Measurements from ENCODE around the gene USP3. TPM values are rescaled to one million over a fixed set of nuclear protein-coding genes. Genes with fewer than 3 reads are reported as not detected.
"Not testable (repeated sequence)": the region's sequence is repeated elsewhere in the genome, so short reads cannot be mapped to it uniquely, and the experiment has no call there.

Gene USP3
- total RNA-seq, 1 donor from 2014 or later: 29.5 TPM

GRCh38 chr15:63476229-63476632, 28.2 kb upstream of the USP3 start:
- DNase-seq (ENCODE audit: low read depth in 2 of 2): peak in 1 of 2 donors; percentile 54

- no peak for DNase-seq (ENCODE audit: low read depth in 2 of 2)
These were observed 26.1 kb upstream of the USP3 start for GRCh38 chr15:63478243-63478642.

- no peak for DNase-seq (ENCODE audit: low read depth in 2 of 2)
These were observed 24.0 kb upstream of the USP3 start for GRCh38 chr15:63480441-63480821.

- no peak for DNase-seq (ENCODE audit: low read depth in 2 of 2)
These were observed 23.1 kb upstream of the USP3 start for GRCh38 chr15:63481105-63481810.

GRCh38 chr15:63482874-63483323, 21.5 kb upstream of the USP3 start:
- no peak for DNase-seq (ENCODE audit: low read depth in 2 of 2)

GRCh38 chr15:63483521-63484371, 20.6 kb upstream of the USP3 start:
- DNase-seq (ENCODE audit: low read depth in 2 of 2): peak in 1 of 2 donors; percentile 60

- no peak for DNase-seq (ENCODE audit: low read depth in 2 of 2)
These were observed 19.8 kb upstream of the USP3 start for GRCh38 chr15:63484433-63485186.

GRCh38 chr15:63487076-63487757, 17.2 kb upstream of the USP3 start:
- DNase-seq (ENCODE audit: low read depth in 2 of 2): peak; percentile 65 to 77

- DNase-seq (ENCODE audit: low read depth in 2 of 2): not testable (repeated sequence)
These were observed 16.5 kb upstream of the USP3 start for GRCh38 chr15:63487758-63488397.

- no peak for DNase-seq (ENCODE audit: low read depth in 2 of 2)
These were observed 15.9 kb upstream of the USP3 start for GRCh38 chr15:63488398-63488960.

GRCh38 chr15:63489352-63489751, 15.0 kb upstream of the USP3 start:
- DNase-seq (ENCODE audit: low read depth in 2 of 2): no peak

- no peak for DNase-seq (ENCODE audit: low read depth in 2 of 2)
These were observed 13.9 kb upstream of the USP3 start for GRCh38 chr15:63490345-63491034.

GRCh38 chr15:63491116-63491827, 13.1 kb upstream of the USP3 start:
- DNase-seq (ENCODE audit: low read depth in 2 of 2): no peak

GRCh38 chr15:63491979-63492378, 12.4 kb upstream of the USP3 start:
- DNase-seq (ENCODE audit: low read depth in 2 of 2): no peak

- DNase-seq (ENCODE audit: low read depth in 2 of 2): no peak
These were observed 11.8 kb upstream of the USP3 start for GRCh38 chr15:63492541-63493077.

GRCh38 chr15:63493436-63493835, 11.0 kb upstream of the USP3 start:
- DNase-seq (ENCODE audit: low read depth in 2 of 2): no peak

GRCh38 chr15:63494408-63494807, 10.0 kb upstream of the USP3 start:
- DNase-seq (ENCODE audit: low read depth in 2 of 2): no peak

GRCh38 chr15:63495343-63495742, 9.1 kb upstream of the USP3 start:
- no peak for DNase-seq (ENCODE audit: low read depth in 2 of 2)
